Colonic mucosa (tissue), 4 donors: Measurements from ENCODE around the gene SLC30A9. TPM values are rescaled to one million over a fixed set of nuclear protein-coding genes. Genes with fewer than 3 reads are reported as not detected.

Experiments
- DNase-seq: peaks from one replicate; pipeline ENCODE4 v3.0.0-alpha.2; 2020
- H3K27ac ChIP-seq: fragments of 200-600 bp; one replicate; pipeline ENCODE4 v1.8.0; 2021
- H3K27me3 ChIP-seq: fragments of 200-600 bp; one replicate; pipeline ENCODE4 v1.8.0; 2021
- H3K36me3 ChIP-seq: fragments of 200-600 bp; one replicate; pipeline ENCODE4 v1.8.0; 2021
- H3K4me1 ChIP-seq: fragments of 200-600 bp; one replicate; pipeline ENCODE4 v1.8.0; 2021; ENCODE audit warnings: mild to moderate bottlenecking
- H3K4me3 ChIP-seq: fragments of 200-600 bp; one replicate; pipeline ENCODE4 v1.8.0; 2021
- H3K9ac ChIP-seq, 2 donors: one replicate each; pipeline ENCODE4 v1.7.0; 2013; ENCODE audit warnings: control low read depth in 2 of 2, low read depth in 2 of 2, low read length in 2 of 2
- H3K9me3 ChIP-seq: fragments of 200-600 bp; one replicate; pipeline ENCODE4 v1.8.0; 2021
- intact Hi-C: fragments of 100-400 bp; cut with DNase I; formaldehyde crosslinking; loops from one replicate; pipeline ENCODE4 v1.14.1; 2022
- total RNA-seq, 2 donors: library from RNA; stranded (reverse); fragmentation: NEBNext Ultra II Directional in 1 of 2; extraction: Animal tissue kit (Norgen Biotek cat#: 25700) in 1 of 2; gene quantifications; one replicate each; pipeline ENCODE4 v1.2.1, GENCODE V29; 2021
- TF ChIP-seq, protein P1 (sequence below): fragments of 200-600 bp; IDR thresholded peaks from one replicate; pipeline ENCODE4 v1.8.0; 2022; ENCODE audit warnings: antibody characterized with exemption, mild to moderate bottlenecking
- donor health status: healthy.
- donor health status: DM: no; HTN: no; CAD: no.
- donor health status: DM: no; HTN: no; CAD: no.

SLC30A9 gene
- total RNA-seq, 2 donors from 2014 or later: 70.7 to 81.8 TPM

DNA sequence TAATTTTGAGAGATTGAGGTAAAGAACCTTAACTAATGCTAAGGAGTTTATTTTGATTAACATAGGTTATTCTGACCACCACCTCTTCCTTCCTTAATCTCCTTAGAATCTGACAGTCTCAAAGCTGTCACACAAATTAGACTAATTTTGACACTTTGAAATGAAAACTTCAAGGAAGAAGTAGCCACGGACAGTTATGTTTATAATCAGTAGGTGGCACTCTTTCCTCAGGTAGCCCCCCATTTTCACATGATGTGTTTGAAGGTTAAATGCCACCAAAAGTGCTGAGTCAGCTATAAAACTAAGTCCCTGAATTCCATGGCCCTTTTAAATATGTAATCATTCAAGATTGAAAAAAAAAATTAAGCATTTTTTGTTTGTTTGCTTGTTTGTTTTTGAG lies 32.7 kb upstream of the SLC30A9 start:
- TF ChIP-seq, protein P1, sequence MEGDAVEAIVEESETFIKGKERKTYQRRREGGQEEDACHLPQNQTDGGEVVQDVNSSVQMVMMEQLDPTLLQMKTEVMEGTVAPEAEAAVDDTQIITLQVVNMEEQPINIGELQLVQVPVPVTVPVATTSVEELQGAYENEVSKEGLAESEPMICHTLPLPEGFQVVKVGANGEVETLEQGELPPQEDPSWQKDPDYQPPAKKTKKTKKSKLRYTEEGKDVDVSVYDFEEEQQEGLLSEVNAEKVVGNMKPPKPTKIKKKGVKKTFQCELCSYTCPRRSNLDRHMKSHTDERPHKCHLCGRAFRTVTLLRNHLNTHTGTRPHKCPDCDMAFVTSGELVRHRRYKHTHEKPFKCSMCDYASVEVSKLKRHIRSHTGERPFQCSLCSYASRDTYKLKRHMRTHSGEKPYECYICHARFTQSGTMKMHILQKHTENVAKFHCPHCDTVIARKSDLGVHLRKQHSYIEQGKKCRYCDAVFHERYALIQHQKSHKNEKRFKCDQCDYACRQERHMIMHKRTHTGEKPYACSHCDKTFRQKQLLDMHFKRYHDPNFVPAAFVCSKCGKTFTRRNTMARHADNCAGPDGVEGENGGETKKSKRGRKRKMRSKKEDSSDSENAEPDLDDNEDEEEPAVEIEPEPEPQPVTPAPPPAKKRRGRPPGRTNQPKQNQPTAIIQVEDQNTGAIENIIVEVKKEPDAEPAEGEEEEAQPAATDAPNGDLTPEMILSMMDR: no peak
- Histone ChIP-seq H3K27ac (no peak overlapping the region), H3K9ac (no peak overlapping the region), H3K36me3 (no peaks in the 10 kb centered on the region), H3K27me3 (no peaks in the 10 kb centered on the region), H3K4me1 (no peaks in the 10 kb centered on the region), H3K4me3 (no peak overlapping the region), H3K9me3 (no peaks in the 10 kb centered on the region)
- intact Hi-C loops: no loop called here
- DNase-seq: no peak

DNA sequence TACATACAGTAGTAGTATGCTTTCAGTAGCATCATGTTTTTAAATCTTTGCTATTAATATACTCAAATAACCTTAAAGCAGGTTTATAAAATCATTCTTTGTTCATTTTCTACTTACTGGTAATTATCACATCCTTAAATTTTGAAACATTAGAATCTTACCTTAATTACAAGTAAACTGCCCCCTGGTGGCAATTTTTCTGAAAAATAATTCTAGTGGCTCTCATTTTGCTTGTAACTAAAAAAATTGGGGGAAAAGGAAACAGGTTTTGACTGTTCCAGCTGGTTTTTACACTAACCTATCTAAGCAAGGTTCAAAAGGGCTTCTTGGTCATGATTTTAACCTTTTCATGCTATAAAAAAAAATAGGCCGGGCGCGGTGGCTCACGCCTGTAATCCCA lies 27.2 kb upstream of the SLC30A9 start:
- no peak overlapping the region for H3K27ac ChIP-seq
- DNase-seq: no peak
- no peaks in the 10 kb centered on the region for H3K9me3 ChIP-seq
- H3K36me3 ChIP-seq: no peaks in the 10 kb centered on the region
- H3K9ac ChIP-seq: no peak overlapping the region
- H3K27me3 ChIP-seq: no peaks in the 10 kb centered on the region
- H3K4me1 ChIP-seq: no peaks in the 10 kb centered on the region
- intact Hi-C loops: no loop called here
- no peak overlapping the region for H3K4me3 ChIP-seq
- TF ChIP-seq, protein P1: no peak

GRCh38 chr4:41964401-41964800 lies 25.9 kb upstream of the SLC30A9 start:
- DNase-seq: no peak
- TF ChIP-seq, protein P1: no peak
- H3K9me3 ChIP-seq: no peaks in the 10 kb centered on the region
- H3K27ac ChIP-seq: no peak overlapping the region
- H3K36me3 ChIP-seq: no peaks in the 10 kb centered on the region
- no peak overlapping the region for H3K9ac ChIP-seq
- H3K27me3 ChIP-seq: no peaks in the 10 kb centered on the region
- H3K4me3 ChIP-seq: no peak overlapping the region
- H3K4me1 ChIP-seq: no peaks in the 10 kb centered on the region
- intact Hi-C loops: no loop called here

DNA sequence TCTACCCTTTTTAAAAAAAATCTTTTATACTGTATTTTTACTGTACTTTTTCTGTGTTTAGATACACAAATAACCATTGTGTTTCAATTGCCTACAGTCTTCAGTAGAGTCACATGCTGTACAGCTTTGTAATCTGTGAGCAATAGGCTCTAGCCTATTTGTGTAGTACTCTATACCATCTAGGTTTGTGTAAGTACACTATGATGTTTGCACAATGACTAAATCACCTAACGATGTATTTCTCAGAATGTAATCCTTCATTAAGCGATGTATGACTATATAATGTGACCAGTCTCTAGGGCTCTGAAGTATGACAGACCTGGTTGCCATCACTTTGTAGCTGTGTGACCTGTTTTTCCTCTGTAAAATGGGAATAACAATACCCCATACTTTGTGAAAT lies 22.9 kb upstream of the SLC30A9 start:
- H3K9ac ChIP-seq: no peak overlapping the region
- H3K27me3 ChIP-seq: no peaks in the 10 kb centered on the region
- H3K36me3 ChIP-seq: no peaks in the 10 kb centered on the region
- intact Hi-C loops: no loop called here
- TF ChIP-seq, protein P1: no peak
- H3K4me1 ChIP-seq: no peaks in the 10 kb centered on the region
- no peak overlapping the region for H3K4me3 ChIP-seq
- no peak for DNase-seq
- H3K27ac ChIP-seq: no peak overlapping the region
- no peaks in the 10 kb centered on the region for H3K9me3 ChIP-seq

DNA sequence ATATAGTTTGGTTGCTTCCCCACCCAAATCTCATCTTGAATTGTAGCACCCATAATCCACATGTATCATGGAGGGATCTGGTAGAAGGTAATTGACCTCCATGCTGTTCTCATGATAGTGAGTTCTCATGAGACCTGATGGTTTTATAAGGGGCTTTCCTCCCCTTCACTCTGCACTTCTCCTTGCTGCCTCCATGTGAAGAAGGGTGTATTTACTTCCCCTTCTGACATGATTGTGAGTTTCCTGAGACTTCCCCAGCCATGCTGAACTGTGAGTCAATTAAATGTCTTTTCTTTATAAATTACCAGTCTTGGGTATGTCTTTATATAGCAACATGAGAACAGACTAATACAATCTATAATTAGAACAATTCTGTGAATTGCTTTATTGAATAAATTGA lies 20.7 kb upstream of the SLC30A9 start:
- Histone ChIP-seq H3K27me3 (no peaks in the 10 kb centered on the region), H3K4me3 (no peak overlapping the region), H3K27ac (no peak overlapping the region), H3K4me1 (no peaks in the 10 kb centered on the region), H3K9me3 (no peaks in the 10 kb centered on the region), H3K36me3 (no peaks in the 10 kb centered on the region), H3K9ac (no peak overlapping the region)
- intact Hi-C loops: no loop called here
- TF ChIP-seq, protein P1: no peak
- DNase-seq: no peak

DNA sequence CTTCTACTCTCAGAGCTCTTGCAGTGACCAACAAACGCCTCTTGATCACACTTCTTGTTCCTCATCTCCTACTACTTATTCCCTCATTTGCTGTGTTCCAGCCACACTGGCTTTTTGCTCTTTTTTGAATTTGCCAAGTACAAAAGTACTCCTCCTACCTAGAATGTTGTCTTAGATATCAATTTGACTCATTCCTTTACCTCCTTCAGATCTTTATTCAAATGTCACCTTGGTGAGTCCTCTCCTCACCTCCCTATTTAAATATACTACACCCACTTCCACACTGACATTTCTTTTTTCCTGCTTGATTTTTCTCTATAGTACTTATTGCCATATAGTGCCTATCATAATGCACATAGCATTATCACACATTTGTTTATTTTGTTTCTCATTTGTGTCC lies 15.0 kb upstream of the SLC30A9 start:
- no peaks in the 10 kb centered on the region for H3K27me3 ChIP-seq
- TF ChIP-seq, protein P1: no peak
- H3K27ac ChIP-seq: no peak overlapping the region
- H3K4me3 ChIP-seq: no peak overlapping the region
- intact Hi-C loops: no loop called here
- no peaks in the 10 kb centered on the region for H3K36me3 ChIP-seq
- DNase-seq: no peak
- H3K9ac ChIP-seq: no peak overlapping the region
- H3K9me3 ChIP-seq: no peaks in the 10 kb centered on the region
- H3K4me1 ChIP-seq: no peaks in the 10 kb centered on the region
